Calu3 (cell line): ENCODE measurements around the gene FAM169A. TPM values are rescaled to one million over a fixed set of nuclear protein-coding genes. Genes with fewer than 3 reads are reported as not detected.

ENCODE experiments used
- BruUV-seq: library from RNA; stranded (reverse); fragments of 400-500 nt; replicated peaks from 2 replicates; lab custom pipeline; 2021; lab: Mats Ljungman, UMichigan
- CTCF ChIA-PET: fragments of 300-600 bp; sonication (Branson Sonifier 250); formaldehyde crosslinking; loops from one replicate; lab custom pipeline; 2022; ENCODE audit warnings: antibody characterized with exemption; lab: Charles Lee
- DNase-seq: peaks from one replicate; pipeline ENCODE4 v3.0.0; 2022
- H3K27ac Mint-ChIP-seq: one replicate; pipeline ENCODE4 v1.8.0; 2022; ENCODE audit warnings: mixed read lengths; ENCODE audit not compliant: unreplicated experiment
- H3K27me3 Mint-ChIP-seq: one replicate; pipeline ENCODE4 v1.8.0; 2022; ENCODE audit warnings: mixed read lengths; ENCODE audit not compliant: unreplicated experiment
- H3K36me3 Mint-ChIP-seq: one replicate; pipeline ENCODE4 v1.8.0; 2022; ENCODE audit warnings: mild to moderate bottlenecking, moderate library complexity, mixed read lengths; ENCODE audit not compliant: insufficient read depth, unreplicated experiment
- H3K4me1 Mint-ChIP-seq: one replicate; pipeline ENCODE4 v1.8.0; 2022; ENCODE audit warnings: mild to moderate bottlenecking, low read depth, mixed read lengths; ENCODE audit not compliant: unreplicated experiment
- H3K4me3 Mint-ChIP-seq: one replicate; pipeline ENCODE4 v1.8.0; 2022; ENCODE audit warnings: mild to moderate bottlenecking, low read depth, moderate library complexity, mixed read lengths; ENCODE audit not compliant: unreplicated experiment
- H3K9me3 Mint-ChIP-seq: one replicate; pipeline ENCODE4 v1.8.0; 2022; ENCODE audit warnings: low read depth, mixed read lengths; ENCODE audit not compliant: unreplicated experiment
- CTCF ChIP-seq: fragments of 200-600 bp; IDR thresholded peaks from one replicate; pipeline ENCODE4 v1.8.0; 2022; ENCODE audit warnings: antibody characterized with exemption; ENCODE audit not compliant: unreplicated experiment
- intact Hi-C: fragments of 100-400 bp; cut with micrococcal nuclease; formaldehyde crosslinking; loops from one replicate; pipeline ENCODE4 v1.10.0; 2022; ENCODE audit not compliant: unreplicated experiment
- total RNA-seq: library from RNA; stranded (reverse); gene quantifications from 2 replicates; pipeline ENCODE4 v1.2.3, GENCODE V29; 2022

The FAM169A gene
- total RNA-seq, 1 experiment from 2014 or later: 14.1 TPM

GRCh38 chr5:74850789-74851425 lies 15.3 kb downstream of the FAM169A start:
- Mint-ChIP-seq H3K27ac (no peak overlapping the region), H3K27me3 (no peaks in the 10 kb centered on the region), H3K4me3 (no peak overlapping the region), H3K36me3 (no peaks in the 10 kb centered on the region), H3K4me1 (no peaks in the 10 kb centered on the region), H3K9me3 (peaks cover under 1% of the 10 kb centered on the region)
- DNase-seq: no peak
- TF ChIP-seq CTCF: no peak
- CTCF ChIA-PET: interaction anchor here (0.7 to 1.5 kb wide), 3 partner anchors 9 to 1167 kb away, joined by 3 to 8 read pairs (median 3); no protein-coding TSS in a partner anchor
- intact Hi-C loops: no loop called here
- no TSS peak for BruUV-seq

GRCh38 chr5:74850030-74850429 lies 16.2 kb downstream of the FAM169A start:
- intact Hi-C loops: no loop called here
- H3K4me1 Mint-ChIP-seq: no peaks in the 10 kb centered on the region
- H3K9me3 Mint-ChIP-seq: no peaks in the 10 kb centered on the region
- no peaks in the 10 kb centered on the region for H3K27me3 Mint-ChIP-seq
- H3K36me3 Mint-ChIP-seq: no peaks in the 10 kb centered on the region
- H3K27ac Mint-ChIP-seq: no peak overlapping the region
- no peak for DNase-seq
- no peak overlapping the region for H3K4me3 Mint-ChIP-seq
- CTCF ChIA-PET: interaction anchor here (1.5 kb wide), 1 partner anchor 15 kb away, joined by 8 read pairs; no protein-coding TSS in a partner anchor
- TF ChIP-seq CTCF: no peak
- BruUV-seq: no TSS peak

- intact Hi-C loops: no loop called here
- no peak overlapping the region for H3K4me3 Mint-ChIP-seq
- CTCF ChIA-PET: interaction anchor here (0.6 kb wide), 1 partner anchor 9 kb away, joined by 4 read pairs; no protein-coding TSS in a partner anchor
- no peak for TF ChIP-seq CTCF
- no peaks in the 10 kb centered on the region for H3K36me3 Mint-ChIP-seq
- H3K9me3 Mint-ChIP-seq: no peaks in the 10 kb centered on the region
- H3K27me3 Mint-ChIP-seq: no peaks in the 10 kb centered on the region
- no TSS peak for BruUV-seq
- no peaks in the 10 kb centered on the region for H3K4me1 Mint-ChIP-seq
- no peak overlapping the region for H3K27ac Mint-ChIP-seq
- no peak for DNase-seq
These were observed 17.6 kb downstream of the FAM169A start for GRCh38 chr5:74848553-74849025.

DNA sequence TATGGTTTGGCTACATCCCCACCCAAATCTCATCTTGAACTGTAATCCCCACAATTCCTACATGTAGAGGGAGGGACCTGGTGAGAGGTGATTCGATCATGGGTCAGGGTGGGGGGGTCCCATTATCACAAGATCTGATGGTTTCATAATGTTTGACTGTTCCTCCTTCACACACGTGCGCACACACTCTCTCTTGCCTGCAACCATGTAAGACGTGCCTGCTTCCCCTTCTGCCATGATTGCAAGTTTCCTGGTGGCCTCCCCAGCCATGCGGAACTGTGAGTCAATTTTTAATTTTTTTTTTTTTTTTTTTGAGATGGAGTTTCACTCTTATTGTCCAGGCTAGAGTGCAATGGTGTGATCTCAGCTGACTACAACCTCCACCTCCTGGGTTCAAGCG lies 27.0 kb downstream of the FAM169A start:
- Mint-ChIP-seq H3K4me3 (no peak overlapping the region), H3K36me3 (peaks cover 6% of the 10 kb centered on the region), H3K27ac (no peak overlapping the region), H3K27me3 (no peaks in the 10 kb centered on the region), H3K9me3 (no peaks in the 10 kb centered on the region), H3K4me1 (peaks cover 7% of the 10 kb centered on the region)
- CTCF ChIA-PET: interaction anchor here (0.7 kb wide), 1 partner anchor 9 kb away, joined by 4 read pairs; no protein-coding TSS in a partner anchor
- no TSS peak for BruUV-seq
- intact Hi-C loops: no loop called here
- TF ChIP-seq CTCF: no peak
- DNase-seq: no peak
